ENCODE results near the gene LY6G5C. TPM values are rescaled to one million over a fixed set of nuclear protein-coding genes. Genes with fewer than 3 reads are reported as not detected.

LY6G5C gene
- total and polyA plus RNA-seq, 9 of the 15 experiments (the other 6 are each of a cell fraction or from before 2014, with no cell fraction given), result 0.10 to 0.67 (median 0.46) TPM; not detected in 4

DNA sequence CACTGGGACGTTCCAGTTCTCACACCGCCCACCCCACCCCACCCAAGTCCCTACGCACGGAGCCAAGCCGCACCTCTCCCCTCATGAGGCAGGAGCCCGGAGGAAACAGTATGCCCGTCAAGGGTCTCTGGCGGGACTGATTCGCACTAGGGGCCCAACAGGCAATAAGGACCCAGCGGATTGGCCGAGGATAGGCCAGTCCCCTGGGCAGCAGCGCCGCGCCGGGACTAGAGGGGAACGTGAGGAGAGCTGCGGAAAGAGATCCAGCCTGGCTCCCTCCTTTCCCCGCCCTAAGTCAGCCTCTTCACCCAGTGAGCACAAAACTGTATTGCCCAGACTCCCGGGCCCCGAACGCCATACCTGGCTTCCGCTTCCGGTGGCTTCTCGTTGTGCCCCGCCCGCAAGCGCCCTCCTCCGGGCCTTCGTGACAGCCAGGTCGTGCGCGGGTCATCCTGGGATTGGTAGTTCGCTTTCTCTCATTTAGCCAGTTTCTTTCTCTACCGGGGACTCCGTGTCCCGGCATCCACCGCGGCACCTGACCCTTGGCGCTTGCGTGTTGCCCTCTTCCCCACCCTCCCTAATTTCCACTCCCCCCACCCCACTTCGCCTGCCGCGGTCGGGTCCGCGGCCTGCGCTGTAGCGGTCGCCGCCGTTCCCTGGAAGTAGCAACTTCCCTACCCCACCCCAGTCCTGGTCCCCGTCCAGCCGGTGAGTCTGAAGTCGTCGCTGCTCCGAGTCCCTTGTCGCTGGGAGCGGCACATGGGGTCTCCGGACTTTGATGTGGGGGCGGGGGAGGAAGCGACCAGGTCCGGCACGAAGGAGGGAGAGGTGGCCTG, 15.1 kb downstream of the LY6G5C start, which contains the start of gene CSNK2B (continued):
- TF ChIP-seq ZSCAN29 (IDR thresholded peaks at IDR 0.05), result peak; percentile 30; the same call in 1 of the 2 replicates
- no peak for TF ChIP-seq PREB (CRISPR knock-in tag; IDR thresholded peaks at IDR 0.05)
- TF ChIP-seq, protein P1, sequence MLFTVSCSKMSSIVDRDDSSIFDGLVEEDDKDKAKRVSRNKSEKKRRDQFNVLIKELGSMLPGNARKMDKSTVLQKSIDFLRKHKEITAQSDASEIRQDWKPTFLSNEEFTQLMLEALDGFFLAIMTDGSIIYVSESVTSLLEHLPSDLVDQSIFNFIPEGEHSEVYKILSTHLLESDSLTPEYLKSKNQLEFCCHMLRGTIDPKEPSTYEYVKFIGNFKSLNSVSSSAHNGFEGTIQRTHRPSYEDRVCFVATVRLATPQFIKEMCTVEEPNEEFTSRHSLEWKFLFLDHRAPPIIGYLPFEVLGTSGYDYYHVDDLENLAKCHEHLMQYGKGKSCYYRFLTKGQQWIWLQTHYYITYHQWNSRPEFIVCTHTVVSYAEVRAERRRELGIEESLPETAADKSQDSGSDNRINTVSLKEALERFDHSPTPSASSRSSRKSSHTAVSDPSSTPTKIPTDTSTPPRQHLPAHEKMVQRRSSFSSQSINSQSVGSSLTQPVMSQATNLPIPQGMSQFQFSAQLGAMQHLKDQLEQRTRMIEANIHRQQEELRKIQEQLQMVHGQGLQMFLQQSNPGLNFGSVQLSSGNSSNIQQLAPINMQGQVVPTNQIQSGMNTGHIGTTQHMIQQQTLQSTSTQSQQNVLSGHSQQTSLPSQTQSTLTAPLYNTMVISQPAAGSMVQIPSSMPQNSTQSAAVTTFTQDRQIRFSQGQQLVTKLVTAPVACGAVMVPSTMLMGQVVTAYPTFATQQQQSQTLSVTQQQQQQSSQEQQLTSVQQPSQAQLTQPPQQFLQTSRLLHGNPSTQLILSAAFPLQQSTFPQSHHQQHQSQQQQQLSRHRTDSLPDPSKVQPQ (CRISPR knock-in tag; IDR thresholded peaks at IDR 0.05; ENCODE audit: borderline replicate concordance), result no peak
- no peak for TF ChIP-seq ETV6 (IDR thresholded peaks at IDR 0.05; ENCODE audit: borderline replicate concordance in 1 of 2, low read depth in 2 of 2, low read length in 1 of 2)
- peak; percentile 91 for TF ChIP-seq ETV6 (CRISPR knock-in tag; IDR thresholded peaks at IDR 0.05; ENCODE audit: borderline replicate concordance)
- TF ChIP-seq REST (IDR thresholded peaks at IDR 0.05; ENCODE audit: borderline replicate concordance), result no peak
- TF ChIP-seq REST (CRISPR knock-in tag; IDR thresholded peaks at IDR 0.05; ENCODE audit: low read depth), result peak; percentile 75; the same call in 1 of the 2 replicates
- TF ChIP-seq NR4A1 (CRISPR knock-in tag; IDR thresholded peaks at IDR 0.05), result peak; percentile 55; the same call in 1 of the 2 replicates
- no peak for TF ChIP-seq NR4A1 (tag; IDR thresholded peaks at IDR 0.05)
- no peak; the same call in 1 of the 2 replicates for TF ChIP-seq ZNF12 (CRISPR knock-in tag; IDR thresholded peaks at IDR 0.05)
- peak; percentile 97 for TF ChIP-seq HCFC1 (IDR thresholded peaks at IDR 0.05; ENCODE audit: low read depth, low read length)
- no peak for TF ChIP-seq MIER1 (IDR thresholded peaks at IDR 0.05; ENCODE audit: low read depth)
- TF ChIP-seq ZKSCAN1 (IDR thresholded peaks at IDR 0.05; ENCODE audit: low read depth, low read length), result 0 out of 2 replicates have a peak, but pooled peaks have one; percentile 29
- TF ChIP-seq ESRRB (CRISPR knock-in tag; IDR thresholded peaks at IDR 0.05; ENCODE audit: borderline replicate concordance), result 0 out of 2 replicates have a peak, but pooled peaks have one; percentile 43
- TF ChIP-seq, protein P2, sequence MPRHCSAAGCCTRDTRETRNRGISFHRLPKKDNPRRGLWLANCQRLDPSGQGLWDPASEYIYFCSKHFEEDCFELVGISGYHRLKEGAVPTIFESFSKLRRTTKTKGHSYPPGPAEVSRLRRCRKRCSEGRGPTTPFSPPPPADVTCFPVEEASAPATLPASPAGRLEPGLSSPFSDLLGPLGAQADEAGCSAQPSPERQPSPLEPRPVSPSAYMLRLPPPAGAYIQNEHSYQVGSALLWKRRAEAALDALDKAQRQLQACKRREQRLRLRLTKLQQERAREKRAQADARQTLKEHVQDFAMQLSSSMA (CRISPR knock-in tag; IDR thresholded peaks at IDR 0.05), result no peak
